GM19193 (cell line): Measurements from ENCODE around the gene COG2.

Experiments
- POLR2A ChIP-seq: IDR thresholded peaks from 4 replicates; pipeline ENCODE4 v1.6.1; 2011; ENCODE audit not compliant: insufficient read depth, insufficient read length; ENCODE audit errors: extremely low read depth

COG2 gene

DNA sequence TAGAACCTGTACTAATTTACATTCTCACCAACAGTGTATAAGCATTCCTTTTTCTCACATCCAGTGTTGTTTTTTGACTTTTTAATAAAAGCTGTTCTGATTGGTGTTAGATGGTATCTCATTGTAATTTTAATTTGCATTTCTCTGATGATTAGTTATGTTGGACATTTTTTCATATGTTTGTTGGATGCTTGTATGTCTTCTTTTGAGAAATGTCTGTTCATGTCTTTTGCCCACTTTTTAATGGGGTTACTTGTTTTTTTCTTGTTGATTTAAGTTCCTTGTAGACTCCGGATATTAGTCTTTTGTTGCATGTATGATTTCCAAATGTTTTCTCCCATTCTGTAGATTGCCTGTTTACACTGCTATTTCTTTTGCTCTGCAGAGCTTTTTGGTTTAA, 8.0 kb downstream of the COG2 start:
- TF ChIP-seq POLR2A = no peak

DNA sequence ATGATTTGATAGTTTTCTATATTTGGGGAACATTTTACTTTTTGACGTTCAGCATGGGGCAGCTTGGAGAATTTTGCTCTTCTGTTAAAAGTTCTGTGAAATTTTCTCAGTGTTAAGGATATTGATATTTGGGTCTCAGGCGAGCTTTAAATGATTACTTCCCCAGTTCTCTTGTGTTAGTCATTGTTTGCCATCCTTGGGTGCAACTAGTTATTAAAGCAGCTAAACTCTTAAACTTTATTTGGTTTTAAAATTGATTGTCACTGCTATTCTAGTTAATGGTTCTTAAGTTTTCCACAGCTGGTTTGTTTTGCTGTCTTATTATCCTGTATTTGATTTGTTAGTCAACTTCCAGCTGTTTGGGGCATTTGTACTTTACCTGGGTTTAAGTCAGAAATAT, 9.0 kb downstream of the COG2 start:
- TF ChIP-seq POLR2A = no peak

DNA sequence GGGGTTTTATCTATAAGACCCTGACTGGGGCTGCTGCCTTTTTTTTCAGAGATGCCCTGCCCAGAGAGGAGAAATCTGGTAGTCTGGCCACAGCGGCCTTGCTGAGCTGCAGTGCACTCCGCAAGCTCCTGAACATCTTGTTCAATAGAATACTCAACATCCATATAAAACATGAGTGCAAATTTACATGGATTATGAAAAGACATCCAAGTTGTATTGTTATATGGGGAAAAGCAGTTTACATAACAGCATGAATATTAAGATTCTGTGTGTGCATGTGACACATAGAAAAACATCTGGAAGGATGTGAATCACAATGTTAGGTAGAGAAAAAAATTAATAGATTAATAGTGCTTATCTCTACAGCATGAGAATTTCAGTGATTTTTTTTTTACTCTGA, 16.4 kb downstream of the COG2 start:
- no peak for TF ChIP-seq POLR2A

DNA sequence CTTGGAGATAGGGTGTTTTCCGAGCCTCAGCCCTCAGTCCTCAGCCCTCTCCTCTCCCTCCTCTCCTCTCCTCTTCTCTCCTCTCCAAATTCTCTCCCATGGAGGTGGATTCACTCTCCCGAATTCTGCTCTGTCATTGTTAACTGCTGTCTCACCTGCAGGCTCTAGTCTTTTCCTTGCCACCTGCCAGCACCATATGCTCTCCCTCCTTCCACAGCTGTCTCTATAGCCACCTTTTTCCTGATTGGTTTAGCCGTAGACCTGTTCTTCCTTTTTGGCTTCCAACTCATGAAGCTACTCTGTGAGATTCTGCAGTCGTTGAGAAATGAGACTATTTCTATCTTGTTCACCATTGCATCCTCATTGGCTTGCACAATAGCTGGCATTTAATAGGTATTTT, 19.7 kb downstream of the COG2 start:
- TF ChIP-seq POLR2A = no peak

DNA sequence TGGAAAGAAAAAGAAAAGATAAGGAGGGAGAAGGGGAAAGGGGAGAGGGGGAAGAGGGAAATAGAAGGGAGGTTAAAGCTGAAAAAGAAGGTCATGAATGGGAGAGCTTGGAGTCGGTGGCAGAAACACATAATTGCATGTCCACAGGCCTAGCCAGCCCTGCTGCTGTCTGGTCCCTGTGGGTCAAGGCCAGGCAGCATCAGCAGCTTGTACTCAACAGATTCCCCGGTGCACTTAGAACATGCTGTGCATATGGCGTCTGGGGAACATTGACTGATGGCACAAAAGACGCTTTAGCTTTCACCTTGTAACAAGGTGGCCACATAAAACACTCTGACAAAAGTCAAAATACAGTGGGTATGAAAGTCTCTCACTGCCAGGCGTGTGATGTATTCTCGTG, 25.9 kb downstream of the COG2 start:
- TF ChIP-seq POLR2A = no peak

DNA sequence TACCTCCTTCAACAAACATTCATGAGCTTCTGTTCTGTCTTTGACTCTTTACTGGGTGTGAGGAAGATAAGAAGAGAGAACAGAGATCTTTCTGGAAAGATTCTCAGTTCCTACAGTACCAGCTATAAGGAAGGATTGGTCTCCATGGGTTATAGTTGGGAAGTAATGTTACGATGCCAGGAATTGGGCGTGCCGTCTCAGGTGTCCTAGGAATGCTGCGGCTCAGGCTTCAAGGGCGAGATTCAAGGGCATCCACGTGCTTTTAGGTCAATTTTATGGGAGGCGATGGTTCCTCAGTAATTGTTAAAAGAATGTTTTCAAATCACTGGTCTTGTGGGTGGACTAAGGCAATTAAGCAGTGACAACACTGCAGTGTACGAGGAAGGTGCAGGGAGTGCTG, 27.3 kb downstream of the COG2 start:
- TF ChIP-seq POLR2A = no peak

DNA sequence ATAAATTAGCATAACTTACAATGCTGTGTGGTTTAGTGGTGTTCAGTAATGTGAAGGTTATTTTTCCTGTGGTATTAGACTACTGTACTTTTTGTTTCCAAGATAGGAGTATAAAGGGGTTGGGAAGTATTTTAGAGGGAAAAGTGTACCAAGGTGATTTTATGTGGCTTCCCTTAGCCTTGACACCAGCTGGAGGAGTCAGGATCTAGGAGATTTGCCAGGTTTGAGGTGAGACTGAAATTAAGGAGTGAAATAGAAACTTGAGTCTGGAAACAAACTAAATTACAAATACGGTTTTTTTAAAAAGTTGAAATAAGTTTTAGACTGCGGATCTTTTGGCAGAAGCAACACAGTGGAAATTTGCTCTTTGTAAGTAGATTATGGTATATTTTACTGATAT, 32.3 kb downstream of the COG2 start:
- TF ChIP-seq POLR2A = no peak

DNA sequence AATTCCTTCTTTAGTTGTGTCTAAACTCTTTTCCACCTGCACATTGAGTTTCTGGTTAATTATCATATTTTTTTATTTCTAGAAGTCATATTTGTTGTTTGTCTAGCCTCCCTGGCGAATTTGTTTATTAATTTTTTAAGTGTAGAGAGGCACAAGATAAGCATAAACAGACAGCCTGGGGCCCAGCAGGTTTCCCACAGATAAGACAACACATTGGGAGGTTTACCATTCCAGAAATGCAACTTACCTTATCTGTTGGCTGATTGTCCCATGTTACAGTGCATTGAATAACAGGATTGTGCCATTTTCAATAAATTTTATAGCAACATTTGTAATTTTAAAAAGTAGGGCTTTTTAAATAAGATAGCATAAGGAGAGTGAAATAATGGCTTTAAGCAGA, 34.9 kb downstream of the COG2 start:
- TF ChIP-seq POLR2A = no peak

DNA sequence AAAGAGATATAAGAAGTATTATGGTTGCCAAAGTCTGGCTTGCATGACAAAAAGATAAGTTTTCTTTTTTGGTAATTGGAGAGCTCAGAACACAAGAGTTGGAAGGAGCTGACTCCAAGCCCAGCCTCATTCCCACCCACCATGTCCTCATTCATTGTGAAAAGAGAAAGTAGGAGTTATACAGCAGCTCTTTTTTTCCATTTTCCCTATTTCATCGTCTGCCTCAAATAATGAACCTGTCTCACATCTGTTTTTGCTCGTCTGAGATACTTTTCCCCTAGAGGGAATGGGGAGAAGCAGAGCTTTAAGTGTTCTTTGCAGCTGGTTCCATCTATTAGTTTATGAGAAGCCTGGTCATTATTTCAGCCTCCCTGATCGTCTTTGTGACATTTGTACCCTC, 36.9 kb downstream of the COG2 start:
- TF ChIP-seq POLR2A = no peak

DNA sequence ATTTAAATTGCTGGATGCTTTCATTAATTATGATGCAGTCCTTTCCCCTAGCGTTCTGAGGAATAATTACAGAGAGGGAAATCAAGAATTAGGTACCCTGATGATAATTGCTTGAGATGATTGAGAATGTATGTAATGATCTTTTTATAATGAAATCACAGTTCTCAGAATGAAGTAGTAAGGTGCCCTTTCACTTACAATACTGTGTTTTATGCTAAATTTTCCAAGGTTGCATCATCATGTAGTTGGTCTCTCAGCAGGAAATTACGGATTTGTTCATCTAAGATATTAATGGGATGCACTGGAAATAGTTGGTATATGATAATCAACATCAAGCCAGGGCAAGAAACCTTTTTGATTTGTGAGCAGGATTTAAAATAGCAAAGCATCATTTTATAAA, 37.5 kb downstream of the COG2 start:
- TF ChIP-seq POLR2A = no peak

DNA sequence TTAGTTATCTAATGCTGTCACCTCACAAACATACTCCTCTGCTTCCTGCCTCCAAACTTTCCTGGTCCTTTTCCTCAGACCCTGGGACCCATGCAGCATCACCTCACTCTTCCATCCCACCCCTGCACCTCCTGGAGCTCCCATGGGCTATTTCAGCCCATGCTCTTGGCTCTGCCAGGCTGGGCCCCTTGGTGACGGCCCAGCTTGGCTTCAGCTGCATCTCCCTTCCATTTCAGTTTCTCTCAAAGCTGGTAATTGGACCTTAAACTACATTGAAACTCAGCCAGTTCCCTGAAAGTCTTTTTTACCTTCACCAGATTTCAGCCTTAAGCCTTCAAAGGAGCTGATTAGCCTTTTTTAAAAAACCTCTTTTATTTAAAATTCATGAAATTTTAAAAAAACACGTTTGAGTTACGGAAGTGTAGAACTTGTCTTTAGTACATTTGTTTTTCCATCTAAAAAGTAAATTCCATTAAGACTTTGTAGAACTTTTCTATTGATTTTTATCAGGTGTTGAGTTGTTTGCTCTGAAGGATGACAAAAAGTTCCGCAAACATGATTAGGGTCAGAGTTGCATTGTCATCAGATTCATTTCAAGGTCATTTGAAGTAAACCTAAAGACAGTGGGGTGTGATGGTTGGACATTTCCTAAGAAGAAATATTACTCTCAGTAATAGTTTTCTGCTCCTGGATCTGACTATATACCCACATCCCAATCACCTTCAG, 38.2 kb downstream of the COG2 start:
- no peak for TF ChIP-seq POLR2A

DNA sequence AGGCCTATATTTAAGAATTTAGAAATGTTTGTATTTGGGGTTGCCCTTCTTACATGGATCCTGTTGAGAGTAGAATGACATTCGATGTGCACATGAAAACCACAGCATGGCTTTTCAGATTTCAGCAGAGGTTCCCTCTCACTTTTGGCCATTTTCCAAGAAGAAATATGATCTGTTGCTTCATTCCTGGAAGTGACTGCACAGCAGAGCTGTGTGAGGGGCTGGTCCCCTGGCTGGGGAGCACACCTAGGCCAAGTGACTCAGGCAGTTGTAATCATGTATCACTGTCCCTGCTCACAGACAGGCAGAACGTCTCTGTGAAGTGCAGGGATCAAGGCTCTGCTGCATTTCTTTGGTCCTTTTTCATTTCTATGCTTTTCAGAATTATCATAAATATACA, 39.3 kb downstream of the COG2 start:
- TF ChIP-seq POLR2A = no peak

DNA sequence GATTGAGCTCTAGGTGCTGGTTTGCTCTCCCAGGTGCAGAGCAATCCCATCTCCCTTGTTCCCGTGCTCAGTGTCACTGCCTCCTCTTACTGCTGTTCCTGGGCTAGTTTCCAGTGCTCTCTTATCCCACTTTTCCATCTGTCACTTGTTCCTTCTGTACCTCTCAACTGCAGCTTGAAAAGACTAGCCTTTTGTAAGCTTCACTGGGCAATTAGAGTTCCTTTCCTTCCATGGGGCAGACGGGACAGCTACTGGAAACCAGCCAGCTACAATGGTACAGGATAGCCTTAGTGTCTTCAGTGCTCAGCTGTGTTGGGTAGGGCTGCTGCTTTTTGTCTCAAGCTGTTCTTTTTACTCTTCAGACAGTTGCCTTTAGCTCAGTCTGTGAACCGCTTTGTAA, 40.0 kb downstream of the COG2 start:
- TF ChIP-seq POLR2A = no peak

DNA sequence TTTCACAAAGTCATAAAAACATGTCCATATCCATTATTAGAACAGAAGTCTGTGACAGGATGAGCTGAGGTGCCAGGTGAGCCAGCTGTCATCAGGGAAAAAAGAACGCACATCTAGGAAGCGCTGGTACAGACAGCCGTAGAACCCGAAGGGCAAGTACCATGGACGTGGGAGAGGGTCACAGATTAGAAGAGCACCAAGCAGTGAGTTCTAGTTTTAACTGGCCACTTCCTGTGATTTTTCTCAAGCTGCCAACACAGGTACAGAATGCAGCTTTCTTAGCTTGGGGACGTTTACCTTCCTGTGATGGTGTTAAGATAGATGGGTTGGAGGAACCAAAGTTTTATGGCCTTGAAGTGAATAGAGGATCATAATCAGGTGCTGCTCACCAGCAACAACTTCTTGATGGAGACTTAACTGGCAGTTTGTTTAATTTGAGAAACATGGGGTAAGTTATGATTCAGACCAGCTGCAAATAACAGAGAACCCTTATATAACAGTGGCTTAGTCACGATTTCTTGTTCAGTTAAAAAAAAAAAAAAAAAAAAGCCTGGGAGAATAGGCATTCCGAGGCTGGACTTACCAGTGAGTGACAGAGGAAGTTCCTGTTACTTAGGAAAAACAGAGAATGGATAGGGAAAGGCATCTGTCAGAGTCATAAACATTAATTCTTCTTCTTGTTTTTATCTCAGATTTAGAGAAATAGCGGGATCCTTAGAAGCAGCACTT, 40.8 kb downstream of the COG2 start:
- no peak for TF ChIP-seq POLR2A

DNA sequence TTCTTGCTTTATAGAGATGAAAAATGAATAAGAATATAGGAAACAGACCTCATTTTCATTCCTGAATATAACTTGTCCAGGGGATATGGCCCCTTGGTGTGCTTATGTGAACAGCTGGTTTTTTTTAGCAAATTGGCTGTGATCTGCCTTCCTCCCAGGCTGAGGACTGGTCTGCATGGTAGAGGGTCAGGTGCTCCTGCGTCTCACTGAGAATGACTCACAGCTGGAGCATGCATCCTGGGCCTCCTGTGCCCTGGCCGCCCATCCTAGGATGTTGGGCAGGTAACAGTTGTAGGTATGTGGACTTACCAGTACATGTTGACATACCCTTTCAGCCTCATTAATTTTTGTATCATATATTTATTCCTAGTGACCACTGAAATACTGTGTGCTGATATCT, 41.9 kb downstream of the COG2 start:
- TF ChIP-seq POLR2A = no peak

DNA sequence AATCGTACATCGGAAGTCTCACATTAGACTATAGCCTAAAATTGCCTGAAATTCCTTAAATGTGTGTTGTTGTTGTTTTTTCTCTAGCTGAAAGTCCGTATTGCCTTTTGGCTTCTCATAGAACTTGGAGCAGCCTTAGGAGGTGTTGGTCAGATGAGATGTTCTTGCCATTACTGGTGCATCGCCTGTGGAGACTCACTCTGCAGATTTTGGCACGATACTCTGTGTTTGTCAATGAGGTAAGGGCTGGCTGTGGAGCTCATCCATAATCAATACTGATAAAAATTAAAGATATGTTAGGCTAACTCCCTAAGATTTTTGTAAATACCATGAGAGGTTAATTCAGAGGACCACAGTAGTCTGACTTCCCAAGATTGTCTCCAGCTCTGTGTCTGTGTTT, 42.7 kb downstream of the COG2 start:
- no peak for TF ChIP-seq POLR2A

DNA sequence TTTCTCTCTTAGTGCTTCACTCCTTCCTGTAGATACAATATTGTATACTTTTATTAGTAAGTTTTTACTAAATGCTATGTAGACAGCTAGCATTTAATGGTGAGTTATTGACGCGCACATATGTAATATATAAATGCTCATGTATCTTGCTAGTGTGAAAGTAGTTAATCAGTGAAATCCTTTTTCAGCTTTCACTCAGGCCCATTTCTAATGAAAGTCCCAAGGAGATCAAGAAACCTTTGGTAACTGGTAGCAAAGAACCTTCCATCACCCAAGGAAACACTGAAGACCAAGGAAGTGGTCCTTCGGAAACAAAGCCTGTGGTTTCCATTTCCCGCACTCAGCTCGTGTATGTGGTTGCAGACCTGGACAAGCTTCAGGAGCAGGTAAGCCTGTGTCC, 44.5 kb downstream of the COG2 start:
- no peak for TF ChIP-seq POLR2A

DNA sequence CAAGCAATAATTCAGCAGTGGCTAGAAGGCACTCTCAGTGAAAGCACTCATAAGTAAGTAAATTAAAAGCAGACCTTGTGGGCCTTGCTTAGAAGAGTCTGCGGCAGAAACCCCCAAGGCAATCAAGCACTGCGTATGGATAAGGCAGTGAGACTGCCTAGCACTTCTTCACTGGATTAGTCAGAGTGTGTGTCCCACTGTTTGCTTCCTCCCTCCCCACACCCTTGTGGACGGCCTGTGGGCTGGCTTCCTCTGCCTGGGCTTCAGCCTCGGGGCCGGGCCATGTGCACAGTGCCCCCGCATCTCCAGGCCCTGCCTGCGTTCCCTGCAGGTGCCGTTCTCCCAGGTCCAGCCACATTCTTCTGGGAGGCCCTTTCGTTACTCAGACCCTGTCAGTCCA, 47.8 kb downstream of the COG2 start:
- no peak for TF ChIP-seq POLR2A

DNA sequence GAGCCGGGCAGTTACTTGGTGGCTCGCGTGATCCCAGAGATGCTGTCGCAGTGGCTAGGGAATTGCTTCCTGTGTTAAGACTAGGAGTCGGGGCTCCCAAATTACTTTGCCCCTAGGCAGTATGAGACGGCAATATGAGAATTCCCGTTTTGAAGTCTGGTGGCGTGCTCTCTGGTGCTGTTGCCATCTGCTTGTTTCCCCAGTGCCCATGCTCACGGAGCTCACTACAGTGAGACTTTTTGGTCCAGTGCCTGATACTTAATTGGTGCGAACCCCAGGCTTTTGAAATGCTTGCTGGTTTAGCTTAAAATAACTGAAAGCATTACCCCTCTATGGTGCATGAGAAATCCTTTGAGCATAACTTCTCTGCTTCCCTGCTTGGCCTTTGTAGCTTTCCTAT, 49.3 kb downstream of the COG2 start:
- TF ChIP-seq POLR2A = no peak
